ENCODE data around the gene NRARP. TPM values are rescaled to one million over a fixed set of nuclear protein-coding genes. Genes with fewer than 3 reads are reported as not detected.

The NRARP gene
- total and polyA plus RNA-seq, 2 of the 13 experiments (the other 11 are each of a cell fraction or from before 2014, with no cell fraction given): 0.22 to 0.46 TPM

DNA sequence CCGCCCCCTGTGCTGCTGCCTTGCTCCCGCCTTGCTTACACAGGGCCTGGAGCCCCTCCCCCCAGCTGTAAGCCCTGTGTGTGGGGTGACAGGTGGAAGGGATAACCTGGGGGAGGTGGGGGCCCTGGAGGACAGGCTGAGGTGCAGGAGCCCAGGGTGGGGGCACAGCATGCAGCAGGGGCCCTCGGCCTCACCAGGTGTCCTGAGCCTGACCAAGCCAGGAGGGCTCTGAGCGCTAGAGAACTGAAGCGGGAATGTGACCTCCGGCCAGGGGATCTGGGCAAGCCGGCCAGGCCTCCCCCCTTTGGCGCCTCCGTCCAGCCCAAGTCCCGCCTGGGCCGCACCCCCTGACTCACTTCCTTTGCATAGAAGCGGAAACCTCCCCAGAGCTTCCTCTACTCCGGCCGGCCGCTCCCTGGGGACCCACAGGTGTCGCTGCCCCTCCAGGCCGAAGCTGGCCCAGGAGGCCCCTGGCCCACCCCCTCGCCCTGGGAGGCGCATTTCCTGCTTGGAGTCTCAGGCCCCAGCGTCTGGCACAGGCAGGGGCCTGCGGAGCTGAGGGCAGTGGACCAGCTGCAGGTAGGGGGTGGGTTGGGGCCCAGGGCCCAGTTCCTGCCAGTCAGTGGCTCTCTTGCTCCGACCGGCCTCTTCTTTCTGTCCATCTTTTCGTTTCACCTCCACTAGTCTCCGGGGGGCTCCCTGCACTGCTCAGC is 24.6 kb downstream of the NRARP start, which contains the start of gene TOR4A (continued):
- TF ChIP-seq DRAP1 (CRISPR knock-in tag; IDR thresholded peaks at IDR 0.05) (peak; percentile 81), MZF1 (CRISPR knock-in tag; IDR thresholded peaks at IDR 0.05; ENCODE audit: borderline replicate concordance) (0 out of 2 replicates have a peak, but pooled peaks have one; percentile 54), CREB3 (CRISPR knock-in tag; IDR thresholded peaks at IDR 0.05) (no peak), ARNT2 (CRISPR knock-in tag; IDR thresholded peaks at IDR 0.05; ENCODE audit: low read depth) (peak; percentile 51), IRF2 (CRISPR knock-in tag; IDR thresholded peaks at IDR 0.05) (peak; percentile 89), NCOA5 (CRISPR knock-in tag; IDR thresholded peaks at IDR 0.05) (no peak), RBAK (CRISPR knock-in tag; IDR thresholded peaks at IDR 0.05) (no peak), HNRNPK (IDR thresholded peaks at IDR 0.05; ENCODE audit: low read depth, low read length, poor library complexity, severe bottlenecking) (no peak), EHMT2 (IDR thresholded peaks at IDR 0.05; ENCODE audit: borderline replicate concordance, low read depth, low read length) (no peak), ETV6 (CRISPR knock-in tag; conservative IDR thresholded peaks at IDR 0.05) (no peak; the same call in none of the 2 replicates), CHD2 (IDR thresholded peaks at IDR 0.05; ENCODE audit: low read depth, low read length) (no peak), ELF3 (CRISPR knock-in tag; IDR thresholded peaks at IDR 0.05) (peak; percentile 96), POLR2AphosphoS5 (IDR thresholded peaks at IDR 0.05; ENCODE audit: low read depth, low read length) (peak; percentile 78), U2AF1 (optimal IDR thresholded peaks at IDR 0.05; ENCODE audit: low read depth, low read length) (peak; percentile 53), ZNF615 (CRISPR knock-in tag; IDR thresholded peaks at IDR 0.05; ENCODE audit: borderline replicate concordance) (0 out of 2 replicates have a peak, but pooled peaks have one; percentile 9)
- TF ChIP-seq, protein P1, sequence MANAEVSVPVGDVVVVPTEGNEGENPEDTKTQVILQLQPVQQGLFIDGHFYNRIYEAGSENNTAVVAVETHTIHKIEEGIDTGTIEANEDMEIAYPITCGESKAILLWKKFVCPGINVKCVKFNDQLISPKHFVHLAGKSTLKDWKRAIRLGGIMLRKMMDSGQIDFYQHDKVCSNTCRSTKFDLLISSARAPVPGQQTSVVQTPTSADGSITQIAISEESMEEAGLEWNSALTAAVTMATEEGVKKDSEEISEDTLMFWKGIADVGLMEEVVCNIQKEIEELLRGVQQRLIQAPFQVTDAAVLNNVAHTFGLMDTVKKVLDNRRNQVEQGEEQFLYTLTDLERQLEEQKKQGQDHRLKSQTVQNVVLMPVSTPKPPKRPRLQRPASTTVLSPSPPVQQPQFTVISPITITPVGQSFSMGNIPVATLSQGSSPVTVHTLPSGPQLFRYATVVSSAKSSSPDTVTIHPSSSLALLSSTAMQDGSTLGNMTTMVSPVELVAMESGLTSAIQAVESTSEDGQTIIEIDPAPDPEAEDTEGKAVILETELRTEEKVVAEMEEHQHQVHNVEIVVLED (CRISPR knock-in tag; IDR thresholded peaks at IDR 0.05; ENCODE audit: borderline replicate concordance): peak; percentile 21; the same call in 1 of the 2 replicates
- TF ChIP-seq, protein P2, sequence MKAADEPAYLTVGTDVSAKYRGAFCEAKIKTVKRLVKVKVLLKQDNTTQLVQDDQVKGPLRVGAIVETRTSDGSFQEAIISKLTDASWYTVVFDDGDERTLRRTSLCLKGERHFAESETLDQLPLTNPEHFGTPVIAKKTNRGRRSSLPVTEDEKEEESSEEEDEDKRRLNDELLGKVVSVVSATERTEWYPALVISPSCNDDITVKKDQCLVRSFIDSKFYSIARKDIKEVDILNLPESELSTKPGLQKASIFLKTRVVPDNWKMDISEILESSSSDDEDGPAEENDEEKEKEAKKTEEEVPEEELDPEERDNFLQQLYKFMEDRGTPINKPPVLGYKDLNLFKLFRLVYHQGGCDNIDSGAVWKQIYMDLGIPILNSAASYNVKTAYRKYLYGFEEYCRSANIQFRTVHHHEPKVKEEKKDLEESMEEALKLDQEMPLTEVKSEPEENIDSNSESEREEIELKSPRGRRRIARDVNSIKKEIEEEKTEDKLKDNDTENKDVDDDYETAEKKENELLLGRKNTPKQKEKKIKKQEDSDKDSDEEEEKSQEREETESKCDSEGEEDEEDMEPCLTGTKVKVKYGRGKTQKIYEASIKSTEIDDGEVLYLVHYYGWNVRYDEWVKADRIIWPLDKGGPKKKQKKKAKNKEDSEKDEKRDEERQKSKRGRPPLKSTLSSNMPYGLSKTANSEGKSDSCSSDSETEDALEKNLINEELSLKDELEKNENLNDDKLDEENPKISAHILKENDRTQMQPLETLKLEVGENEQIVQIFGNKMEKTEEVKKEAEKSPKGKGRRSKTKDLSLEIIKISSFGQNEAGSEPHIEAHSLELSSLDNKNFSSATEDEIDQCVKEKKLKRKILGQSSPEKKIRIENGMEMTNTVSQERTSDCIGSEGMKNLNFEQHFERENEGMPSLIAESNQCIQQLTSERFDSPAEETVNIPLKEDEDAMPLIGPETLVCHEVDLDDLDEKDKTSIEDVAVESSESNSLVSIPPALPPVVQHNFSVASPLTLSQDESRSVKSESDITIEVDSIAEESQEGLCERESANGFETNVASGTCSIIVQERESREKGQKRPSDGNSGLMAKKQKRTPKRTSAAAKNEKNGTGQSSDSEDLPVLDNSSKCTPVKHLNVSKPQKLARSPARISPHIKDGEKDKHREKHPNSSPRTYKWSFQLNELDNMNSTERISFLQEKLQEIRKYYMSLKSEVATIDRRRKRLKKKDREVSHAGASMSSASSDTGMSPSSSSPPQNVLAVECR (CRISPR knock-in tag; IDR thresholded peaks at IDR 0.05; ENCODE audit: borderline replicate concordance): peak; percentile 87
